HEK293 (cell line): ENCODE data around the gene WWTR1.
A peak's percentile ranks its signal among the peaks of the same experiment; 100 is the strongest.

Source experiments
- CTCF ChIA-PET: fragments of 350-600 bp; formaldehyde crosslinking; extraction: SDS; loops from one replicate; lab custom pipeline; 2021; ENCODE audit warnings: antibody characterized with exemption; lab: Yijun Ruan, JAX
- POLR2A ChIA-PET: fragments of 300-600 bp; formaldehyde crosslinking; extraction: SDS; loops from one replicate; lab custom pipeline; 2020; ENCODE audit warnings: antibody characterized with exemption, inconsistent platforms; lab: Yijun Ruan, JAX
- H3K27ac ChIP-seq: fragments of 200-500 bp; sonication (Bioruptor generic); 2 replicates; pipeline ENCODE4 v1.5.1; 2014; ENCODE audit warnings: low read depth, low read length, control low read depth, inconsistent platforms; ENCODE audit errors: extremely low read depth
- H3K36me3 ChIP-seq, 2 experiments: fragments of 200-500 bp in 1 of 2; sonication (Bioruptor generic) in 1 of 2; 1 replicate in 1 of 2; 2 replicates in 1 of 2; pipeline ENCODE4 v1.5.1; 2014 to 2017; ENCODE audit warnings: inconsistent platforms in 2 of 2, low read length in 2 of 2; ENCODE audit not compliant: control insufficient read depth in 2 of 2, insufficient read depth in 1 of 2
- H3K4me1 ChIP-seq: fragments of 200-500 bp; sonication (Bioruptor generic); 2 replicates; pipeline ENCODE4 v1.5.1; 2014; ENCODE audit warnings: mild to moderate bottlenecking, low read length, inconsistent platforms; ENCODE audit not compliant: control insufficient read depth, insufficient read depth
- H3K4me3 ChIP-seq: 2 replicates; pipeline ENCODE4 v1.5.1; 2011; ENCODE audit warnings: low read depth, mild to moderate bottlenecking, control low read depth, low read length, moderate library complexity
- H3K9me3 ChIP-seq: fragments of 200-500 bp; sonication (Bioruptor generic); 2 replicates; pipeline ENCODE4 v1.5.1; 2014; ENCODE audit warnings: low read depth, low read length, inconsistent platforms; ENCODE audit not compliant: control insufficient read depth, insufficient read depth
- BCL11A ChIP-seq: fragments of 450-650 bp; formaldehyde crosslinking; IDR thresholded peaks from 2 replicates; pipeline ENCODE4 v1.5.1; 2016; ENCODE audit warnings: low read depth, missing biosample characterization, missing genetic modification characterization
- CTCF ChIP-seq: fragments of 450-650 bp; formaldehyde crosslinking; IDR thresholded peaks from 2 replicates; pipeline ENCODE4 v1.5.1; 2016; ENCODE audit warnings: missing biosample characterization, missing genetic modification characterization
- OVOL3 ChIP-seq: fragments of 450-650 bp; formaldehyde crosslinking; IDR thresholded peaks from 2 replicates; pipeline ENCODE4 v1.5.1; 2016; ENCODE audit warnings: missing biosample characterization, missing genetic modification characterization
- PRDM1 ChIP-seq: fragments of 450-650 bp; formaldehyde crosslinking; IDR thresholded peaks from 2 replicates; pipeline ENCODE4; 2016; ENCODE audit warnings: missing biosample characterization, missing genetic modification characterization
- PRDM6 ChIP-seq: fragments of 450-650 bp; formaldehyde crosslinking; IDR thresholded peaks from 2 replicates; pipeline ENCODE4 v1.5.1; 2017; ENCODE audit warnings: missing biosample characterization, missing genetic modification characterization
- ZNF221 ChIP-seq: fragments of 450-650 bp; formaldehyde crosslinking; IDR thresholded peaks from 2 replicates; pipeline ENCODE4 v1.5.1; 2017; ENCODE audit warnings: missing biosample characterization, missing genetic modification characterization, borderline replicate concordance
- ZNF391 ChIP-seq: fragments of 450-650 bp; formaldehyde crosslinking; IDR thresholded peaks from 2 replicates; pipeline ENCODE4 v1.5.1; 2016; ENCODE audit warnings: low read depth, missing biosample characterization, missing genetic modification characterization, borderline replicate concordance
- ZNF518A ChIP-seq: fragments of 450-650 bp; formaldehyde crosslinking; conservative IDR thresholded peaks from 2 replicates; pipeline ENCODE4 v1.5.1; 2016; ENCODE audit warnings: low read depth, missing biosample characterization, missing genetic modification characterization
- ZNF596 ChIP-seq: fragments of 450-650 bp; IDR thresholded peaks from 2 replicates; pipeline ENCODE4 v1.5.0; 2018; ENCODE audit warnings: missing biosample characterization, mild to moderate bottlenecking, missing genetic modification characterization, moderate library complexity
- ZNF600 ChIP-seq: fragments of 450-650 bp; formaldehyde crosslinking; IDR thresholded peaks from 2 replicates; pipeline ENCODE4 v1.5.1; 2016; ENCODE audit warnings: missing biosample characterization, missing genetic modification characterization

Gene WWTR1

GRCh38 chr3:149657321-149657925 lies 402 bp downstream of the WWTR1 start (continued):
- TF ChIP-seq CTCF (tag by site-specific recombination) (0 out of 2 replicates have a peak, but pooled peaks have one; percentile 18), BCL11A (tag by site-specific recombination) (0 out of 2 replicates have a peak, but pooled peaks have one; percentile 20), ZNF221 (tag by site-specific recombination) (no peak), ZNF391 (no peak), ZNF596 (tag by site-specific recombination) (no peak)
- TF ChIP-seq, all 188 proteins: peak for 10

GRCh38 chr3:149655826-149656574 lies 1.8 kb downstream of the WWTR1 start:
- H3K36me3 ChIP-seq = peaks cover 0 to 34% of the 10 kb centered on the region in 2 experiments; a peak in 1 of 3 replicates
- POLR2A ChIA-PET = interaction anchor here (0.6 to 0.9 kb wide), 3 partner anchors 8 to 692 kb away, joined by 3 to 4 read pairs (median 3); no protein-coding TSS in a partner anchor
- H3K4me3 ChIP-seq = peak overlapping the region; percentile 60
- peaks cover 3% of the 10 kb centered on the region; the same call in 1 of the 2 replicates for H3K4me1 ChIP-seq
- CTCF ChIA-PET = interaction anchor here (0.7 kb wide), 2 partner anchors 51 to 61 kb away, joined by 3 to 4 read pairs; no protein-coding TSS in a partner anchor
- TF ChIP-seq OVOL3 (tag by site-specific recombination) = no peak
- TF ChIP-seq ZNF600 = peak; percentile 37; the same call in 1 of the 2 replicates
- no peaks in the 10 kb centered on the region for H3K9me3 ChIP-seq
- no peak overlapping the region for H3K27ac ChIP-seq

- peaks cover 5 to 45% of the 10 kb centered on the region in 2 experiments; a peak in 2 of 3 replicates for H3K36me3 ChIP-seq
Measured at GRCh38 chr3:149654188-149654601, 3.6 kb downstream of the WWTR1 start.

More at GRCh38 chr3:149654188-149654601, 3.6 kb downstream of the WWTR1 start:
- Histone ChIP-seq H3K27ac (no peak overlapping the region), H3K4me1 (peaks cover 3% of the 10 kb centered on the region; the same call in 1 of the 2 replicates), H3K4me3 (no peak overlapping the region)
- POLR2A ChIA-PET = no interaction called here
- CTCF ChIA-PET = interaction anchor here (1.2 to 1.3 kb wide), 2 partner anchors 63 to 154 kb away, joined by 4 to 13 read pairs; no protein-coding TSS in a partner anchor
- TF ChIP-seq PRDM1 = peak; percentile 88
- no peak for TF ChIP-seq ZNF518A (tag by site-specific recombination)
- no peak for TF ChIP-seq ZNF600
- peak; percentile 55 for TF ChIP-seq PRDM6
- TF ChIP-seq, all 188 proteins: peak for 2
- H3K9me3 ChIP-seq = no peaks in the 10 kb centered on the region
